PC-3 (cell line): ENCODE measurements around the gene AUP1.

Experiments
- EZH2 ChIP-seq: fragments of 300-600 bp; sonication (generic); IDR thresholded peaks from one replicate; pipeline ENCODE4 v1.6.1; 2017; ENCODE audit warnings: antibody characterized with exemption, mild to moderate bottlenecking, low read length; ENCODE audit not compliant: unreplicated experiment
- TF ChIP-seq, protein P1 (sequence below): fragments of 300-600 bp; sonication (generic); conservative IDR thresholded peaks from 2 replicates; pipeline ENCODE4 v1.5.1; 2017; ENCODE audit warnings: antibody characterized with exemption, low read depth, mild to moderate bottlenecking, low read length

DNA sequence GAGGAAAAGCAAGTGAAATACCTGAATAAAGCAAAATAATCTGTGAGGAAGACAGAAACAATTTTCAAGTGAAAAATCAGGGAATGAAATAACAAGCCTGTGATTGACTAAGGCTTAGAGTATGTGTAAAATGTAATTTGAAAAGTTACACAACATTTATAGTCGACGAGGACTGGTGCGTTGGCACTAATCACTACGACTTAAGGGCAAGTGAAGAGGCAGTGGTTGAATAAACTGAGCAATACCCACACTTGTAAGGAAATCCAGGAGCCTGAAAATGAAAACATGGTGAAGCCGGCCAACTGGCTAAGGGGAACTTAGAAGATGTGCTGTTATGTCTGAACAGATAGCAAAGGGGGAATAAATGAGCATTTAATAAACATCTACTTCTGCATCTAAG, 38.4 kb upstream of the AUP1 start:
- no peak for TF ChIP-seq EZH2
- TF ChIP-seq, protein P1, sequence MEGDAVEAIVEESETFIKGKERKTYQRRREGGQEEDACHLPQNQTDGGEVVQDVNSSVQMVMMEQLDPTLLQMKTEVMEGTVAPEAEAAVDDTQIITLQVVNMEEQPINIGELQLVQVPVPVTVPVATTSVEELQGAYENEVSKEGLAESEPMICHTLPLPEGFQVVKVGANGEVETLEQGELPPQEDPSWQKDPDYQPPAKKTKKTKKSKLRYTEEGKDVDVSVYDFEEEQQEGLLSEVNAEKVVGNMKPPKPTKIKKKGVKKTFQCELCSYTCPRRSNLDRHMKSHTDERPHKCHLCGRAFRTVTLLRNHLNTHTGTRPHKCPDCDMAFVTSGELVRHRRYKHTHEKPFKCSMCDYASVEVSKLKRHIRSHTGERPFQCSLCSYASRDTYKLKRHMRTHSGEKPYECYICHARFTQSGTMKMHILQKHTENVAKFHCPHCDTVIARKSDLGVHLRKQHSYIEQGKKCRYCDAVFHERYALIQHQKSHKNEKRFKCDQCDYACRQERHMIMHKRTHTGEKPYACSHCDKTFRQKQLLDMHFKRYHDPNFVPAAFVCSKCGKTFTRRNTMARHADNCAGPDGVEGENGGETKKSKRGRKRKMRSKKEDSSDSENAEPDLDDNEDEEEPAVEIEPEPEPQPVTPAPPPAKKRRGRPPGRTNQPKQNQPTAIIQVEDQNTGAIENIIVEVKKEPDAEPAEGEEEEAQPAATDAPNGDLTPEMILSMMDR, result no peak
